ENCODE data around the gene TUBGCP6. TPM values are rescaled to one million over a fixed set of nuclear protein-coding genes. Genes with fewer than 3 reads are reported as not detected.
"Not testable (repeated sequence)": the region's sequence is repeated elsewhere in the genome, so short reads cannot be mapped to it uniquely, and the experiment has no call there.

The TUBGCP6 gene
- total RNA-seq, 4 donors from 2014 or later, result 18.7 to 27.4 (median 19.2) TPM

- Histone ChIP-seq H3K36me3 (peaks cover 0 to 3% of the 10 kb centered on the region in 2 donors), H3K4me3 (no peak overlapping the region), H3K27me3 (peaks cover 4 to 8% (median 7%) of the 10 kb centered on the region in 3 donors), H3K4me1 (peaks cover 11 to 20% of the 10 kb centered on the region in 2 donors), H3K9me3 (no peaks in the 10 kb centered on the region), H3K27ac (no peak overlapping the region)
- in situ Hi-C loops (cut with MboI; ENCODE audit: low sequenced_read_pairs in 4 of 4) (loop anchor here in 2 of 4 donors (10.0 kb wide), 1 partner anchor 49 kb away; the partner anchor contains the start of gene DENND6B (in 2 of the 2)), intact Hi-C loops (cut with DNase I; ENCODE audit: low total_unique reads) (loop anchor here (2.0 to 5.0 kb wide), 2 partner anchors 52 to 67 kb away; partner anchors contain the start of genes DENND6B and PPP6R2)
- ATAC-seq (no peak), DNase-seq (no peak)
- TF ChIP-seq POLR2A (IDR thresholded peaks at IDR 0.05) (no peak), CTCF (IDR thresholded peaks at IDR 0.05 in 4 of 5, conservative IDR thresholded peaks at IDR 0.05 in 1 of 5) (no peak)
Observed at GRCh38 chr22:50275181-50276055, 30.6 kb upstream of the TUBGCP6 start.

- H3K27ac ChIP-seq, result no peak overlapping the region
- H3K4me3 ChIP-seq, result no peak overlapping the region
- no peak for DNase-seq
- no peaks in the 10 kb centered on the region for H3K9me3 ChIP-seq
- H3K4me1 ChIP-seq, result peaks cover 12 to 20% of the 10 kb centered on the region in 2 donors
- peaks cover 0 to 3% of the 10 kb centered on the region in 2 donors for H3K36me3 ChIP-seq
- in situ Hi-C loops (cut with MboI; ENCODE audit: low sequenced_read_pairs in 4 of 4), result loop anchor here in 2 of 4 donors (10.0 kb wide), 1 partner anchor 50 kb away; the partner anchor contains the start of gene DENND6B (in 2 of the 2)
- peaks cover 4 to 8% (median 7%) of the 10 kb centered on the region in 3 donors for H3K27me3 ChIP-seq
- intact Hi-C loops (cut with DNase I; ENCODE audit: low total_unique reads), result loop anchor here (2.0 to 5.0 kb wide), 2 partner anchors 53 to 68 kb away; partner anchors contain the start of genes DENND6B and PPP6R2
- TF ChIP-seq CTCF (IDR thresholded peaks at IDR 0.05 in 4 of 5, conservative IDR thresholded peaks at IDR 0.05 in 1 of 5), result no peak
- TF ChIP-seq POLR2A (IDR thresholded peaks at IDR 0.05), result no peak
- ATAC-seq, result no peak
Observed at GRCh38 chr22:50274771-50275170, 29.9 kb upstream of the TUBGCP6 start.

GRCh38 chr22:50274311-50274710 is 29.5 kb upstream of the TUBGCP6 start:
- in situ Hi-C loops (cut with MboI; ENCODE audit: low sequenced_read_pairs in 4 of 4) (loop anchor here in 2 of 4 donors (10.0 kb wide), 1 partner anchor 50 kb away; the partner anchor contains the start of gene DENND6B (in 2 of the 2)), intact Hi-C loops (cut with DNase I; ENCODE audit: low total_unique reads) (loop anchor here (2.0 kb wide), 1 partner anchor 68 kb away; the partner anchor contains the start of gene PPP6R2)
- Histone ChIP-seq H3K36me3 (peaks cover 0 to under 1% of the 10 kb centered on the region in 2 donors), H3K9me3 (no peaks in the 10 kb centered on the region), H3K4me3 (no peak overlapping the region), H3K4me1 (peaks cover 12 to 25% of the 10 kb centered on the region in 2 donors), H3K27me3 (peaks cover 4 to 12% (median 7%) of the 10 kb centered on the region in 3 donors), H3K27ac (no peak overlapping the region)
- DNase-seq, result peak in 1 of 2 donors; percentile 64
- peak in 3 of 5 experiments; percentile 27 to 34 (median 32) for TF ChIP-seq CTCF (IDR thresholded peaks at IDR 0.05 in 4 of 5, conservative IDR thresholded peaks at IDR 0.05 in 1 of 5)
- TF ChIP-seq POLR2A (IDR thresholded peaks at IDR 0.05), result no peak
- ATAC-seq, result peak; percentile 28 to 68

- Histone ChIP-seq H3K4me1 (peaks cover 12 to 27% of the 10 kb centered on the region in 2 donors), H3K27me3 (peaks cover 4 to 12% (median 9%) of the 10 kb centered on the region in 3 donors)
- not testable (repeated sequence) for DNase-seq, H3K4me3 ChIP-seq, H3K36me3 ChIP-seq, ATAC-seq, H3K9me3 ChIP-seq, H3K27ac ChIP-seq
- intact Hi-C loops (cut with DNase I; ENCODE audit: low total_unique reads), result loop anchor here (2.0 kb wide), 1 partner anchor 69 kb away; the partner anchor contains the start of gene PPP6R2
- in situ Hi-C loops (cut with MboI; ENCODE audit: low sequenced_read_pairs in 4 of 4), result loop anchor here in 2 of 4 donors (10.0 kb wide), 1 partner anchor 51 kb away; the partner anchor contains the start of gene DENND6B (in 2 of the 2)
Observed at GRCh38 chr22:50273781-50274180, 29.0 kb upstream of the TUBGCP6 start.

- Histone ChIP-seq H3K27me3 (peaks cover 4 to 12% (median 9%) of the 10 kb centered on the region in 3 donors), H3K4me1 (peaks cover 15 to 29% of the 10 kb centered on the region in 2 donors)
- H3K4me3 ChIP-seq; H3K27ac ChIP-seq; H3K36me3 ChIP-seq; intact Hi-C loops (cut with DNase I; ENCODE audit: low total_unique reads); ATAC-seq; H3K9me3 ChIP-seq; DNase-seq: not testable (repeated sequence)
- in situ Hi-C loops (cut with MboI; ENCODE audit: low sequenced_read_pairs in 4 of 4), result loop anchor here in 2 of 4 donors (10.0 kb wide), 1 partner anchor 51 kb away; the partner anchor contains the start of gene DENND6B (in 2 of the 2)
Observed at GRCh38 chr22:50273352-50273751, 28.5 kb upstream of the TUBGCP6 start.

All from gastrocnemius medialis (tissue), 4 donors.